PC-9 (cell line): ENCODE measurements around the gene MBTPS1. TPM values are rescaled to one million over a fixed set of nuclear protein-coding genes. Genes with fewer than 3 reads are reported as not detected.

Source experiments
- BruUV-seq: library from RNA; stranded (reverse); fragments of 400-500 nt; replicated peaks from 2 replicates; lab custom pipeline; 2021; lab: Mats Ljungman, UMichigan
- CTCF ChIA-PET: fragments of 300-600 bp; sonication (Branson Sonifier 250); formaldehyde crosslinking; loops from one replicate; lab custom pipeline; 2022; ENCODE audit warnings: antibody characterized with exemption; lab: Charles Lee
- POLR2A ChIA-PET: fragments of 300-600 bp; sonication (Branson Sonifier 250); formaldehyde crosslinking; loops from one replicate; lab custom pipeline; 2022; ENCODE audit warnings: antibody characterized with exemption; ENCODE audit not compliant: unreplicated experiment; lab: Charles Lee
- DNase-seq, 2 experiments: peaks; one replicate each; pipeline versions ENCODE4 v3.0.0 to v3.0.0-alpha.2; 2015 to 2022; ENCODE audit warnings: mixed read lengths in 1 of 2
- H2AFZ ChIP-seq: fragments of 200-600 bp; sonication (generic); 2 replicates; pipeline ENCODE4 v1.8.1; 2017; ENCODE audit warnings: antibody characterized with exemption
- H3F3A ChIP-seq: fragments of 200-600 bp; sonication (generic); 2 replicates; pipeline ENCODE4 v1.8.1; 2017; ENCODE audit warnings: antibody characterized with exemption, mild to moderate bottlenecking, low read depth; ENCODE audit not compliant: insufficient read depth
- H3K27ac ChIP-seq: fragments of 200-600 bp; sonication (generic); 2 replicates; pipeline ENCODE4 v1.6.1; 2016; ENCODE audit warnings: mixed run types
- H3K27me3 ChIP-seq: fragments of 200-600 bp; sonication (generic); 2 replicates; pipeline ENCODE4 v1.6.1; 2016; ENCODE audit warnings: low read depth, mixed run types; ENCODE audit not compliant: insufficient read depth
- H3K36me3 ChIP-seq: fragments of 200-600 bp; sonication (generic); 2 replicates; pipeline ENCODE4 v1.6.1; 2016; ENCODE audit warnings: low read depth, mixed run types
- H3K4me1 ChIP-seq: fragments of 200-600 bp; sonication (generic); replicated peaks from 2 replicates; pipeline ENCODE4 v1.6.1; 2016; ENCODE audit warnings: mixed run types; ENCODE audit not compliant: insufficient read depth
- H3K4me2 ChIP-seq: fragments of 200-600 bp; sonication (generic); 2 replicates; pipeline ENCODE4 v1.6.1; 2017; ENCODE audit warnings: mixed run types
- H3K4me3 ChIP-seq: fragments of 200-600 bp; sonication (generic); 2 replicates; pipeline ENCODE4 v1.6.1; 2016; ENCODE audit warnings: mixed run types
- H3K79me2 ChIP-seq: fragments of 200-600 bp; sonication (generic); 2 replicates; pipeline ENCODE4 v1.6.1; 2017; ENCODE audit warnings: low read depth, mixed run types
- H3K9me2 ChIP-seq: fragments of 200-600 bp; sonication (generic); 2 replicates; pipeline ENCODE4 v1.8.1; 2017; ENCODE audit warnings: mild to moderate bottlenecking; ENCODE audit not compliant: insufficient read depth
- H3K9me3 ChIP-seq: fragments of 200-600 bp; sonication (generic); 2 replicates; pipeline ENCODE4 v1.8.1; 2016; ENCODE audit warnings: low read depth; ENCODE audit not compliant: insufficient read depth
- H4K20me1 ChIP-seq: fragments of 200-600 bp; sonication (generic); 2 replicates; pipeline ENCODE4 v1.8.1; 2017; ENCODE audit not compliant: insufficient read depth
- CTCF ChIP-seq: fragments of 200-600 bp; sonication (generic); conservative IDR thresholded peaks from 2 replicates; pipeline ENCODE4 v1.6.1; 2017; ENCODE audit warnings: mixed run types, antibody characterized with exemption, mild to moderate bottlenecking, moderate library complexity
- EZH2 ChIP-seq: fragments of 200-600 bp; sonication (generic); IDR thresholded peaks from 2 replicates; pipeline ENCODE4 v1.8.0; 2017; ENCODE audit warnings: antibody characterized with exemption, low read depth
- intact Hi-C: fragments of 100-400 bp; cut with micrococcal nuclease; formaldehyde crosslinking; loops from one replicate; pipeline ENCODE4 v1.10.0; 2022; ENCODE audit not compliant: unreplicated experiment
- total RNA-seq: library from RNA; stranded (reverse); gene quantifications from 2 replicates; pipeline ENCODE4 v1.2.3, GENCODE V29; 2021

Gene MBTPS1
- total RNA-seq, 1 experiment from 2014 or later = 96.0 TPM

GRCh38 chr16:84034516-84034915 is 82.2 kb downstream of the MBTPS1 start:
- H3K27me3 ChIP-seq = peaks cover 47% of the 10 kb centered on the region
- H3K4me3 ChIP-seq = no peak overlapping the region
- no peak for DNase-seq
- intact Hi-C loops = no loop called here
- no peaks in the 10 kb centered on the region for H3K79me2 ChIP-seq
- TF ChIP-seq CTCF (no peak), EZH2 (no peak)
- POLR2A ChIA-PET = no interaction called here
- H3F3A ChIP-seq = no peaks in the 10 kb centered on the region
- 0 out of 2 replicates have a peak, but pooled peaks cover 5% of the 10 kb centered on the region for H3K9me3 ChIP-seq
- H3K4me2 ChIP-seq = no peak overlapping the region
- no peaks in the 10 kb centered on the region for H3K9me2 ChIP-seq
- H3K27ac ChIP-seq = no peak overlapping the region
- CTCF ChIA-PET = no interaction called here
- no peak overlapping the region for H2AFZ ChIP-seq
- H3K4me1 ChIP-seq = no peaks in the 10 kb centered on the region
- H4K20me1 ChIP-seq = no peaks in the 10 kb centered on the region
- no peaks in the 10 kb centered on the region for H3K36me3 ChIP-seq
- no TSS peak for BruUV-seq

GRCh38 chr16:84033251-84034195 is 83.2 kb downstream of the MBTPS1 start:
- no peaks in the 10 kb centered on the region for H3K9me2 ChIP-seq
- intact Hi-C loops = no loop called here
- H3K4me3 ChIP-seq = no peak overlapping the region
- H4K20me1 ChIP-seq = no peaks in the 10 kb centered on the region
- H3K36me3 ChIP-seq = no peaks in the 10 kb centered on the region
- H2AFZ ChIP-seq = no peak overlapping the region
- CTCF ChIA-PET = no interaction called here
- POLR2A ChIA-PET = no interaction called here
- H3K4me2 ChIP-seq = no peak overlapping the region
- no peaks in the 10 kb centered on the region for H3K4me1 ChIP-seq
- TF ChIP-seq CTCF (no peak), EZH2 (no peak)
- BruUV-seq = no TSS peak
- no peaks in the 10 kb centered on the region for H3F3A ChIP-seq
- H3K9me3 ChIP-seq = 0 out of 2 replicates have a peak, but pooled peaks cover 5% of the 10 kb centered on the region
- no peaks in the 10 kb centered on the region for H3K79me2 ChIP-seq
- no peak for DNase-seq
- peaks cover 48% of the 10 kb centered on the region for H3K27me3 ChIP-seq
- H3K27ac ChIP-seq = no peak overlapping the region

GRCh38 chr16:84032458-84033178 is 84.1 kb downstream of the MBTPS1 start:
- intact Hi-C loops = no loop called here
- CTCF ChIA-PET = interaction anchor here (0.7 kb wide), 1 partner anchor 24 kb away, joined by 4 read pairs; no protein-coding TSS in a partner anchor
- BruUV-seq = no TSS peak

More at GRCh38 chr16:84032458-84033178, 84.1 kb downstream of the MBTPS1 start:
- Histone ChIP-seq H3K4me1 (no peaks in the 10 kb centered on the region), H4K20me1 (no peaks in the 10 kb centered on the region), H3K9me3 (0 out of 2 replicates have a peak, but pooled peaks cover 5% of the 10 kb centered on the region), H3K4me2 (no peak overlapping the region), H3K27me3 (peaks cover 52% of the 10 kb centered on the region), H3K79me2 (no peaks in the 10 kb centered on the region), H3K27ac (no peak overlapping the region), H2AFZ (no peak overlapping the region), H3K4me3 (no peak overlapping the region), H3F3A (no peaks in the 10 kb centered on the region), H3K9me2 (no peaks in the 10 kb centered on the region), H3K36me3 (no peaks in the 10 kb centered on the region)
- POLR2A ChIA-PET = no interaction called here
- no peak for TF ChIP-seq EZH2
- no peak for TF ChIP-seq CTCF
- no peak for DNase-seq
